ENCODE results near the gene RIPOR3.

Gene RIPOR3

GRCh38 chr20:50690650-50691572 is at the start of gene RIPOR3:
RIPOR3 (minus strand) TSS chr20:50691542; CDS start chr20:50691128, 414 bp downstream.
- no peak for DNase-seq (ENCODE audit: low spot score)

- DNase-seq (ENCODE audit: low spot score): no peak
Measured at GRCh38 chr20:50737352-50737751, 46.0 kb upstream of the RIPOR3 start.

GRCh38 chr20:50735813-50736212 is 44.5 kb upstream of the RIPOR3 start:
- no peak for DNase-seq (ENCODE audit: low spot score)

GRCh38 chr20:50734730-50735679 is 43.7 kb upstream of the RIPOR3 start:
- no peak for DNase-seq (ENCODE audit: low spot score)

GRCh38 chr20:50733644-50734349 is 42.5 kb upstream of the RIPOR3 start:
- no peak for DNase-seq (ENCODE audit: low spot score)

GRCh38 chr20:50731930-50732690 is 40.8 kb upstream of the RIPOR3 start:
- no peak for DNase-seq (ENCODE audit: low spot score)

GRCh38 chr20:50731055-50731929 is 40.0 kb upstream of the RIPOR3 start, which contains the start of gene PARD6B:
PARD6B (plus strand) TSS chr20:50731580; CDS start chr20:50731787, 207 bp downstream.
- DNase-seq (ENCODE audit: low spot score): peak; percentile 99

- DNase-seq (ENCODE audit: low spot score): no peak
Measured at GRCh38 chr20:50730765-50731054, 39.4 kb upstream of the RIPOR3 start.

- no peak for DNase-seq (ENCODE audit: low spot score)
Measured at GRCh38 chr20:50729901-50730764, 38.8 kb upstream of the RIPOR3 start.

GRCh38 chr20:50728981-50729874 is 37.9 kb upstream of the RIPOR3 start:
- DNase-seq (ENCODE audit: low spot score): no peak

- DNase-seq (ENCODE audit: low spot score): no peak
Measured at GRCh38 chr20:50728486-50728980, 37.2 kb upstream of the RIPOR3 start.

- no peak for DNase-seq (ENCODE audit: low spot score)
Measured at GRCh38 chr20:50727792-50728485, 36.6 kb upstream of the RIPOR3 start.

GRCh38 chr20:50726955-50727791 is 35.8 kb upstream of the RIPOR3 start:
- no peak for DNase-seq (ENCODE audit: low spot score)

- DNase-seq (ENCODE audit: low spot score): no peak
Measured at GRCh38 chr20:50725724-50726005, 34.3 kb upstream of the RIPOR3 start.

- peak; percentile 92 for DNase-seq (ENCODE audit: low spot score)
Measured at GRCh38 chr20:50724851-50725723, 33.7 kb upstream of the RIPOR3 start.
